Keratinocyte (primary cell): ENCODE data around the gene CACNA1S. TPM values are rescaled to one million over a fixed set of nuclear protein-coding genes. Genes with fewer than 3 reads are reported as not detected.

Experiments
- DNase-seq: peaks from one replicate; pipeline ENCODE4 v3.0.0-alpha.2; 2011; ENCODE audit warnings: low read depth, missing footprints, low spot score
- FAIRE-seq: peaks from 2 replicates; lab custom pipeline; 2011; peaks lifted over from hg19 to GRCh38; lab: Jason Lieb, UNC
- H2AFZ ChIP-seq: 2 replicates; pipeline ENCODE4 v1.6.0; 2012; ENCODE audit warnings: low read length, control low read depth, inconsistent platforms; ENCODE audit not compliant: control insufficient read depth
- H3K27ac ChIP-seq: 2 replicates; pipeline ENCODE4 v1.5.1; 2011; ENCODE audit warnings: low read length; ENCODE audit not compliant: control insufficient read depth, insufficient read depth
- H3K27me3 ChIP-seq: 3 replicates; pipeline ENCODE4 v1.6.0; 2011; ENCODE audit warnings: low read length; ENCODE audit not compliant: control insufficient read depth, insufficient read depth; ENCODE audit errors: extremely low read depth
- H3K36me3 ChIP-seq, 2 experiments: 2 replicates in 1 of 2; 3 replicates in 1 of 2; pipeline ENCODE4 v1.5.1; 2011; ENCODE audit warnings: low read length in 2 of 2, mild to moderate bottlenecking in 1 of 2; ENCODE audit not compliant: control insufficient read depth in 2 of 2, insufficient read depth in 2 of 2; ENCODE audit errors: extremely low read depth in 1 of 2
- H3K4me1 ChIP-seq: 3 replicates; pipeline ENCODE4 v1.5.1; 2011; ENCODE audit warnings: low read length; ENCODE audit not compliant: control insufficient read depth, insufficient read depth; ENCODE audit errors: extremely low read depth
- H3K4me2 ChIP-seq: 3 replicates; pipeline ENCODE4 v1.6.0; 2011; ENCODE audit warnings: low read depth, low read length; ENCODE audit not compliant: control insufficient read depth, insufficient read depth; ENCODE audit errors: extremely low read depth
- H3K4me3 ChIP-seq, 3 experiments: fragments of 200-600 bp in 1 of 3; sonication (generic) in 1 of 3; 2 replicates in 2 of 3; 3 replicates in 1 of 3; pipeline ENCODE4 v1.5.1; 2011 to 2016; ENCODE audit warnings: low read length in 3 of 3, mild to moderate bottlenecking in 3 of 3, control low read depth in 2 of 3, inconsistent platforms in 1 of 3, low read depth in 1 of 3, mixed read lengths in 1 of 3, mixed run types in 1 of 3, moderate library complexity in 1 of 3; ENCODE audit not compliant: control insufficient read depth in 2 of 3, insufficient read depth in 2 of 3; ENCODE audit errors: extremely low read depth in 1 of 3
- H3K79me2 ChIP-seq: 2 replicates; pipeline ENCODE4 v1.6.0; 2012; ENCODE audit warnings: low read length; ENCODE audit not compliant: control insufficient read depth, insufficient read depth
- H3K9ac ChIP-seq: 3 replicates; pipeline ENCODE4 v1.6.0; 2011; ENCODE audit warnings: low read length; ENCODE audit not compliant: control insufficient read depth, insufficient read depth; ENCODE audit errors: extremely low read depth
- H3K9me1 ChIP-seq: 3 replicates; pipeline ENCODE4 v1.6.0; 2011; ENCODE audit warnings: low read length; ENCODE audit not compliant: control insufficient read depth, insufficient read depth; ENCODE audit errors: extremely low read depth
- H3K9me3 ChIP-seq: 2 replicates; pipeline ENCODE4 v1.5.1; 2012; ENCODE audit warnings: low read depth, low read length; ENCODE audit not compliant: control insufficient read depth
- H4K20me1 ChIP-seq: 3 replicates; pipeline ENCODE4 v1.6.0; 2011; ENCODE audit warnings: low read length; ENCODE audit not compliant: control insufficient read depth, insufficient read depth; ENCODE audit errors: extremely low read depth
- EZH2 ChIP-seq: IDR thresholded peaks from one replicate; pipeline ENCODE4 v1.6.1; 2012; ENCODE audit warnings: inconsistent platforms, mild to moderate bottlenecking, low read length, moderate library complexity
- dilution Hi-C: fragments of 300-500 bp; cut with MboI; formaldehyde crosslinking; loops from one replicate; pipeline ENCODE4 v1.7.0; 2020; ENCODE audit warnings: low sequenced_read_pairs; ENCODE audit not compliant: extremely low pct_ligation_motif_present
- polyA plus RNA-seq, 5 experiments: library from polyadenylated mRNA; depleted of rRNA in 3 of 5; stranded (reverse) in 3 of 5; stranded (forward) in 1 of 5; unstranded in 1 of 5; fragments of >200 nt; gene quantifications; 1 replicate in 1 of 5; 2 replicates in 3 of 5; 3 replicates in 1 of 5; pipeline versions ENCODE4 v1.2.1 to v1.2.3, GENCODE V29; 2011 to 2012; ENCODE audit warnings: missing spikeins in 2 of 5, low read depth in 1 of 5, low replicate concordance in 1 of 5
- TF ChIP-seq, protein P1 (sequence below), 3 experiments: IDR thresholded peaks in 1 of 3; conservative IDR thresholded peaks in 1 of 3; optimal IDR thresholded peaks in 1 of 3; 2 replicates in 2 of 3; 3 replicates in 1 of 3; pipeline versions ENCODE3 to v1.5.1; 2011; ENCODE audit warnings: low read length in 3 of 3, mild to moderate bottlenecking in 3 of 3, moderate library complexity in 2 of 3, control low read depth in 1 of 3, inconsistent platforms in 1 of 3; ENCODE audit not compliant: insufficient read depth in 2 of 3; ENCODE audit errors: extremely low read depth in 1 of 3

CACNA1S gene
- polyA plus RNA-seq, 1 donor (not counting 4 experiments of a cell fraction or from before 2014, with no cell fraction given) = not detected

DNA sequence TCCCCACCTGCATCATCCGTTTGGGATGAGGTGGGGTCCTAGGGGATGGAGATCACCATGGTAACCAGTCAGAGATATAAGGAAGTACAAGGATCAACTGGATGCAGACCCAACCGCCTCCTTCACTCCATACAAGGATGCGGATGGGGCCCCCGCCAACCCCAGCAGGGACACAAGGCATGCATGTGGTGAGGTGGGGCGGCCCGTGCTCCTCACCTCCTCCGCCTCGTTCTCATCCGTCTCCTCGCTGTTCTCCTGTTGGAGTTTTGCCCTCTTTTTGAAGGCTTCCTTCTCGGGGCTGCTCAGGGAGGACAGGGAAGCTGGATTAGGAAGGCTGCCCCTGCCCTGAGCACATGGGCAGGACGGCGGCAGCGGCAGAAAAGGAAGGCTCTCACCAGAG lies 112.6 kb downstream of the CACNA1S start:
- H3K79me2 ChIP-seq = no peaks in the 10 kb centered on the region
- FAIRE-seq (no peak), DNase-seq (no peak)
- no peak overlapping the region for H2AFZ ChIP-seq
- dilution Hi-C loops = no loop called here
- no peaks in the 10 kb centered on the region for H4K20me1 ChIP-seq
- H3K9me1 ChIP-seq = no peaks in the 10 kb centered on the region
- H3K4me3 ChIP-seq = no peak overlapping the region
- H3K27me3 ChIP-seq = no peaks in the 10 kb centered on the region
- H3K4me2 ChIP-seq = no peak overlapping the region
- H3K9ac ChIP-seq = no peak overlapping the region
- H3K27ac ChIP-seq = no peak overlapping the region
- no peaks in the 10 kb centered on the region for H3K9me3 ChIP-seq
- TF ChIP-seq, protein P1, sequence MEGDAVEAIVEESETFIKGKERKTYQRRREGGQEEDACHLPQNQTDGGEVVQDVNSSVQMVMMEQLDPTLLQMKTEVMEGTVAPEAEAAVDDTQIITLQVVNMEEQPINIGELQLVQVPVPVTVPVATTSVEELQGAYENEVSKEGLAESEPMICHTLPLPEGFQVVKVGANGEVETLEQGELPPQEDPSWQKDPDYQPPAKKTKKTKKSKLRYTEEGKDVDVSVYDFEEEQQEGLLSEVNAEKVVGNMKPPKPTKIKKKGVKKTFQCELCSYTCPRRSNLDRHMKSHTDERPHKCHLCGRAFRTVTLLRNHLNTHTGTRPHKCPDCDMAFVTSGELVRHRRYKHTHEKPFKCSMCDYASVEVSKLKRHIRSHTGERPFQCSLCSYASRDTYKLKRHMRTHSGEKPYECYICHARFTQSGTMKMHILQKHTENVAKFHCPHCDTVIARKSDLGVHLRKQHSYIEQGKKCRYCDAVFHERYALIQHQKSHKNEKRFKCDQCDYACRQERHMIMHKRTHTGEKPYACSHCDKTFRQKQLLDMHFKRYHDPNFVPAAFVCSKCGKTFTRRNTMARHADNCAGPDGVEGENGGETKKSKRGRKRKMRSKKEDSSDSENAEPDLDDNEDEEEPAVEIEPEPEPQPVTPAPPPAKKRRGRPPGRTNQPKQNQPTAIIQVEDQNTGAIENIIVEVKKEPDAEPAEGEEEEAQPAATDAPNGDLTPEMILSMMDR (optimal IDR thresholded peaks at IDR 0.05 in 1 of 3, IDR thresholded peaks at IDR 0.05 in 1 of 3, conservative IDR thresholded peaks at IDR 0.05 in 1 of 3; ENCODE audit: extremely low read depth in 1 of 3, insufficient read depth in 2 of 3, low read length in 3 of 3) = no peak
- TF ChIP-seq EZH2 = no peak
- no peaks in the 10 kb centered on the region for H3K4me1 ChIP-seq
- H3K36me3 ChIP-seq = no peaks in the 10 kb centered on the region

DNA sequence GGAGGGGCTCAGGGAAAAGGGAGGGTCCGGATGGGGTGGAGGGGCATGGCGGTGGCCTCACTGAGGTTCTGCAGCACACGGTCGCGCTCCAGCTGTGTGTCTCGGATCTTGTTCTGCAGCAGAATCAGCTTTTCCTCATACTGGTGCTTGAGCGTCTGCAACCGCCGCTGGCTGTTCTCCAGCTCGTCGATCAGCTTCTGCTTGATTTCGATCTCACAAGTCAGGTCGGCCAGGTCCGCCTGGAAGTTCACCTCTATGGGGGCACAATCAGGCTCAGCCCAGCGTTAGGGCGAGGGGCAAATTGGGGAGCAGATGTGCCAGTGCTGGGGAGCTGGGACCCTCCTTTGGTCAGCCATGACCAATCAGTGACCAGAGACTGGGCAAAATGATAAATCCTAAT lies 113.9 kb downstream of the CACNA1S start:
- no peak overlapping the region for H3K4me3 ChIP-seq
- dilution Hi-C loops = no loop called here
- H3K27me3 ChIP-seq = no peaks in the 10 kb centered on the region
- no peaks in the 10 kb centered on the region for H3K4me1 ChIP-seq
- no peaks in the 10 kb centered on the region for H3K79me2 ChIP-seq
- FAIRE-seq = no peak
- no peak for DNase-seq
- H3K9me1 ChIP-seq = no peaks in the 10 kb centered on the region
- no peak overlapping the region for H3K9ac ChIP-seq
- no peak overlapping the region for H3K27ac ChIP-seq
- H2AFZ ChIP-seq = no peak overlapping the region
- TF ChIP-seq EZH2 = no peak
- TF ChIP-seq, protein P1 (optimal IDR thresholded peaks at IDR 0.05 in 1 of 3, IDR thresholded peaks at IDR 0.05 in 1 of 3, conservative IDR thresholded peaks at IDR 0.05 in 1 of 3; ENCODE audit: extremely low read depth in 1 of 3, insufficient read depth in 2 of 3, low read length in 3 of 3) = no peak
- H3K9me3 ChIP-seq = no peaks in the 10 kb centered on the region
- H4K20me1 ChIP-seq = no peaks in the 10 kb centered on the region
- no peaks in the 10 kb centered on the region for H3K36me3 ChIP-seq
- no peak overlapping the region for H3K4me2 ChIP-seq
